SU-DHL-6 (cell line): ENCODE measurements around the gene SLC2A3.

Experiments used
- H2AFZ ChIP-seq: fragments of 200-600 bp; sonication (generic); 2 replicates; pipeline ENCODE4 v1.6.1; 2014; ENCODE audit warnings: low read depth, mild to moderate bottlenecking, moderate library complexity, mixed read lengths, antibody characterized with exemption, low read length; ENCODE audit not compliant: severe bottlenecking
- H3F3A ChIP-seq: fragments of 200-600 bp; shearing (Covaris generic); 2 replicates; pipeline ENCODE4 v1.6.0; 2016; ENCODE audit warnings: antibody characterized with exemption, mild to moderate bottlenecking; ENCODE audit not compliant: insufficient read depth
- H3K27ac ChIP-seq: fragments of 200-600 bp; sonication (generic); 2 replicates; pipeline ENCODE4 v1.5.1; 2016; ENCODE audit warnings: low read depth, mild to moderate bottlenecking, low read length, moderate library complexity, mixed read lengths
- H3K27me3 ChIP-seq: fragments of 200-600 bp; sonication (generic), shearing (Covaris generic); 2 replicates; pipeline ENCODE4 v1.6.0; 2014; ENCODE audit warnings: mild to moderate bottlenecking, low read length
- H3K36me3 ChIP-seq: fragments of 200-600 bp; sonication (generic); 2 replicates; pipeline ENCODE4 v1.6.1; 2014; ENCODE audit warnings: mild to moderate bottlenecking, low read length, mixed read lengths
- H3K4me2 ChIP-seq: fragments of 300-600, 200-600 bp; shearing (Covaris generic), sonication (generic); 2 replicates; pipeline ENCODE4 v1.6.0; 2014; ENCODE audit warnings: low read length, low read depth, mild to moderate bottlenecking; ENCODE audit not compliant: poor library complexity, severe bottlenecking
- H3K4me3 ChIP-seq: fragments of 200-600 bp; sonication (generic); 2 replicates; pipeline ENCODE4 v1.5.1; 2014; ENCODE audit warnings: antibody characterized with exemption, low read length, mild to moderate bottlenecking, mixed read lengths; ENCODE audit not compliant: insufficient read depth, poor library complexity, severe bottlenecking
- H3K79me2 ChIP-seq: fragments of 200-600 bp; sonication (generic); 2 replicates; pipeline ENCODE4 v1.6.1; 2014; ENCODE audit warnings: mild to moderate bottlenecking, low read length, moderate library complexity; ENCODE audit not compliant: insufficient read depth
- H3K9ac ChIP-seq: fragments of 200-600 bp; sonication (generic); 2 replicates; pipeline ENCODE4 v1.7.0; 2014; ENCODE audit warnings: mild to moderate bottlenecking, low read length
- H3K9me2 ChIP-seq: fragments of 200-600 bp; sonication (generic); replicated peaks from 2 replicates; pipeline ENCODE4 v1.6.1; 2014; ENCODE audit warnings: low read length; ENCODE audit not compliant: insufficient read depth
- H3K9me3 ChIP-seq: fragments of 200-600 bp; sonication (generic); 2 replicates; pipeline ENCODE4 v1.6.1; 2014; ENCODE audit warnings: low read length, mixed read lengths; ENCODE audit not compliant: insufficient read depth
- H4K20me1 ChIP-seq: fragments of 200-600 bp; sonication (generic); 2 replicates; pipeline ENCODE4 v1.6.1; 2014; ENCODE audit warnings: low read depth, mild to moderate bottlenecking, antibody characterized with exemption, low read length, moderate library complexity, mixed read lengths
- EZH2phosphoT487 ChIP-seq: fragments of 200-600 bp; sonication (generic), shearing (Covaris generic); conservative IDR thresholded peaks from 2 replicates; pipeline ENCODE4 v1.6.1; 2018; ENCODE audit warnings: mild to moderate bottlenecking, antibody characterized with exemption, low read length, moderate library complexity, mixed read lengths
- TF ChIP-seq, protein P1 (sequence below): fragments of 200-600 bp; sonication (generic); IDR thresholded peaks from one replicate; pipeline ENCODE4 v1.5.1; 2017; ENCODE audit warnings: antibody characterized with exemption, mild to moderate bottlenecking, low read length, moderate library complexity; ENCODE audit not compliant: insufficient read depth, poor library complexity, severe bottlenecking

The SLC2A3 gene

DNA sequence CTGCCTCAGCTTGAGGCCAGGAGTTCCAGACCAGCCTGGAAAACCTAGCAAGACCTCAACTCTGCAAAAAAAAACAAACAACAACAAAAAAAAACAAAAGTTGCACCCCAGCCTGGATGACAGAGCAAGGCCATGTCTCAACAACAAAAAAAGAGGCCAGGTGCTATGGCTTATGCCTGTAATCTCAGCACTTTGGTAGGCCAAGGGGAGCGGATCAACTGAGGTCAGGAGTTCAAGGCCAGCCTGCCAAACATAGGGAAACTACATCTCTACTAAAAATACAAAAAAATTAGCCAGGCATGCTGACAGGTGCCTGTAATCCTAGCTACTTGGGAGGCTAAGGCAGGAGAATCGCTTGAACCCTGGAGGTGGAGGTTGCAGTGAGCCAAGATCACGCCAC is 56.7 kb downstream of the SLC2A3 start:
- Histone ChIP-seq H3K36me3 (no peaks in the 10 kb centered on the region), H3K4me3 (no peak overlapping the region), H3K27me3 (no peaks in the 10 kb centered on the region), H3F3A (no peaks in the 10 kb centered on the region), H3K9ac (no peak overlapping the region), H4K20me1 (no peaks in the 10 kb centered on the region), H3K9me3 (no peaks in the 10 kb centered on the region), H3K4me2 (no peak overlapping the region), H3K9me2 (no peaks in the 10 kb centered on the region), H3K79me2 (no peaks in the 10 kb centered on the region), H3K27ac (no peak overlapping the region), H2AFZ (no peak overlapping the region)
- TF ChIP-seq EZH2phosphoT487 = no peak
- TF ChIP-seq, protein P1, sequence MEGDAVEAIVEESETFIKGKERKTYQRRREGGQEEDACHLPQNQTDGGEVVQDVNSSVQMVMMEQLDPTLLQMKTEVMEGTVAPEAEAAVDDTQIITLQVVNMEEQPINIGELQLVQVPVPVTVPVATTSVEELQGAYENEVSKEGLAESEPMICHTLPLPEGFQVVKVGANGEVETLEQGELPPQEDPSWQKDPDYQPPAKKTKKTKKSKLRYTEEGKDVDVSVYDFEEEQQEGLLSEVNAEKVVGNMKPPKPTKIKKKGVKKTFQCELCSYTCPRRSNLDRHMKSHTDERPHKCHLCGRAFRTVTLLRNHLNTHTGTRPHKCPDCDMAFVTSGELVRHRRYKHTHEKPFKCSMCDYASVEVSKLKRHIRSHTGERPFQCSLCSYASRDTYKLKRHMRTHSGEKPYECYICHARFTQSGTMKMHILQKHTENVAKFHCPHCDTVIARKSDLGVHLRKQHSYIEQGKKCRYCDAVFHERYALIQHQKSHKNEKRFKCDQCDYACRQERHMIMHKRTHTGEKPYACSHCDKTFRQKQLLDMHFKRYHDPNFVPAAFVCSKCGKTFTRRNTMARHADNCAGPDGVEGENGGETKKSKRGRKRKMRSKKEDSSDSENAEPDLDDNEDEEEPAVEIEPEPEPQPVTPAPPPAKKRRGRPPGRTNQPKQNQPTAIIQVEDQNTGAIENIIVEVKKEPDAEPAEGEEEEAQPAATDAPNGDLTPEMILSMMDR = no peak

DNA sequence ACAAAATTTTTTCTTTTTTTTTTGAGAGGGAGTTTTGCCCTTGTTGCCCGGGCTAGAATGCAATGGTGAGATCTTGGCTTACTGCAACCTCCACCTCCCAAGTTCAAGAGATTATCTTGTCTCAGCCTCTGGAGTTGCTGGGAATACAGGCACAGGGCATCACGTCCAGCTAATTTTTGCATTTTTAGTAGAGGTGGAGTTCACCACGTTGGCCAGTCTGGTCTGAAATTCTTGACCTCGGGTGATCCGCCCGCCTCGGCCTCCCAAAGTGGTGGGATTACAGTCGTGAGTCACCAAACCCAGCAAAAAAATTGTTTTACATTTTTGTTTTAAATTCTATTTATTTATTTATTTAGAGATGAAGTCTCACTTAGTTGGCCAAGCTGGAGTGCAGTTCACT is 58.6 kb downstream of the SLC2A3 start:
- H2AFZ ChIP-seq = no peak overlapping the region
- no peaks in the 10 kb centered on the region for H4K20me1 ChIP-seq
- no peak overlapping the region for H3K27ac ChIP-seq
- H3K4me2 ChIP-seq = no peak overlapping the region
- H3K9me3 ChIP-seq = no peaks in the 10 kb centered on the region
- H3F3A ChIP-seq = no peaks in the 10 kb centered on the region
- H3K4me3 ChIP-seq = no peak overlapping the region
- H3K9me2 ChIP-seq = no peaks in the 10 kb centered on the region
- no peak for TF ChIP-seq EZH2phosphoT487
- TF ChIP-seq, protein P1 = no peak
- no peak overlapping the region for H3K9ac ChIP-seq
- H3K27me3 ChIP-seq = no peaks in the 10 kb centered on the region
- H3K79me2 ChIP-seq = no peaks in the 10 kb centered on the region
- H3K36me3 ChIP-seq = no peaks in the 10 kb centered on the region

DNA sequence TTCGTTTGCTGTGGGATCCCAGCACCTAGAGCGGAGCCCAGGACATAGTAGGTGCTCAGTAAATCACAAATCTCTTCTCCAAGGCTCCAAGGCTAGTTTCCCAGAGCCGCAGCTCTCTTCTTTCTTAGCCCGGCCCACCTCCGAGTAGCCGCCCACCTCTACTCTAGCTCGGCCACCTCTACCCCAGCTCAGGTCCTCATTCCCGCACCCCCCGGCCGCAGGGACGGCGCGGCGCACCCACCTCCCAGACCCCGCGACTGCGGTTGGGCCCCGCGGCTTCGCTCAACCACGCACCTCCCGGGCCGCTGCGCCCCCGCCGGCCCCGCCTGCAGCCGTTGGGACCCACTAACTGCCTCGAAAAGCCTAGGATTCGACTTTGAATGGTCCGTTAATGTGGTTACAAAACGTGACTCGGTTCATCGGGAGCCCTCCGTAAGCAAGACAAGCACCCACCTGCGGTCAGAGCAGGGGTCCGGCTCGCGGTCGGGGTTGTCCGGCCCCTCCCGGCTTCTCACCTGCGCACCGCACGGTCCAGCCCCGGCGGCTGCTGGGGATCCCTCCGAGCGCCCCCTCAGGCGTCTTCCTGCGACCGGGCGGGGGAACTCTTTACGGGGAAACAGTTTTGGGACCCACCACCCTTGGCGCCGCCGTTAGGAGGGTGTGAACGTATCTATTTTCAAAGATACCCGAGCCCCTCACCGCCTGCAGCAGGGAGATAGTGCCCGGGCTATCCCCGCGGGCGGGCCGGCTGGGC is 63.2 kb downstream of the SLC2A3 start, which contains the start of gene SLC2A14:
SLC2A14 (minus strand) TSS at position 350 of the 754 bp plus-strand sequence. CDS start 3,035 bp downstream, outside the sequence.
- Histone ChIP-seq H3K27me3 (no peaks in the 10 kb centered on the region), H3K27ac (no peak within 1 kb of the TSS), H3K9me2 (no peaks in the 10 kb centered on the region), H4K20me1 (no peaks in the 10 kb centered on the region), H3K9me3 (no peaks in the 10 kb centered on the region), H3K36me3 (no peaks in the 10 kb centered on the region), H3K9ac (no peak within 1 kb of the TSS), H3K79me2 (no peaks in the 10 kb centered on the region), H3F3A (no peaks in the 10 kb centered on the region), H3K4me3 (no peak within 1 kb of the TSS), H3K4me2 (no peak within 1 kb of the TSS), H2AFZ (no peak within 1 kb of the TSS)
- TF ChIP-seq, protein P1 = no peak
- no peak for TF ChIP-seq EZH2phosphoT487
